ENCODE data around the gene TPRG1L. TPM values are rescaled to one million over a fixed set of nuclear protein-coding genes. Genes with fewer than 3 reads are reported as not detected.

The TPRG1L gene
- total and polyA plus RNA-seq, 2 experiments from 2014 or later: 6.2 to 20.3 TPM

DNA sequence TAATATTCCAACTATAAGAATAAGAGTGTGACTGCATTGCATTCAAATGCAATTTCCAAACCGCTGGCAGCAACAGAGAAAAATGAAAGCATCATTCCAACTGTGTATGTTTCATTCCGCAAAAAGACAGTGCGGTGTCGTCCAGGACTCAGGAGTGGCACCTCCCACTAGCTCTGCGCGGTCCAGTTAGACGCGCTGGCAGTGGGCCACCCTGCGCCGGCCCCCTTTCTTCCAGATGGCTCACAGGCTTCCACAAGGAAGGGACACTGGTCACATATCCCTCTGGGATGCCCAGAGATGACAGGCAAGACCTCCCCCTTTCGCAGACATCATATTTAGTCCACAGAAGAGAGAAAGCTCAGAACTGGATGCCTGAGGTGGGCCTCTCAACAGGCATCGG, 13.2 kb downstream of the TPRG1L start:
- Histone ChIP-seq H4K20me1 (replicated peaks; ENCODE audit: insufficient read depth) (no peaks in the 10 kb centered on the region), H3K27ac (ENCODE audit: low read depth) (no peak overlapping the region), H3K4me2 (no peak overlapping the region), H3K4me1 (ENCODE audit: insufficient read depth) (no peaks in the 10 kb centered on the region), H3K9me2 (ENCODE audit: insufficient read depth) (no peaks in the 10 kb centered on the region), H2AFZ (no peak overlapping the region), H3K27me3 (ENCODE audit: insufficient read depth) (no peaks in the 10 kb centered on the region), H3K79me2 (replicated peaks; ENCODE audit: insufficient read depth) (peaks cover 8% of the 10 kb centered on the region; the same call in 1 of the 2 replicates), H3K36me3 (ENCODE audit: insufficient read depth) (peaks cover 13% of the 10 kb centered on the region; the same call in 1 of the 2 replicates), H3F3A (replicated peaks; ENCODE audit: low read depth) (no peaks in the 10 kb centered on the region; the same call in 1 of the 2 replicates), H3K4me3 (no peak overlapping the region)
- no peaks in the 10 kb centered on the region for H3K27me3 Mint-ChIP-seq (ENCODE audit: insufficient read depth, low read depth, poor library complexity)
- H3K4me3 Mint-ChIP-seq: no peak overlapping the region
- TF ChIP-seq, protein P1, sequence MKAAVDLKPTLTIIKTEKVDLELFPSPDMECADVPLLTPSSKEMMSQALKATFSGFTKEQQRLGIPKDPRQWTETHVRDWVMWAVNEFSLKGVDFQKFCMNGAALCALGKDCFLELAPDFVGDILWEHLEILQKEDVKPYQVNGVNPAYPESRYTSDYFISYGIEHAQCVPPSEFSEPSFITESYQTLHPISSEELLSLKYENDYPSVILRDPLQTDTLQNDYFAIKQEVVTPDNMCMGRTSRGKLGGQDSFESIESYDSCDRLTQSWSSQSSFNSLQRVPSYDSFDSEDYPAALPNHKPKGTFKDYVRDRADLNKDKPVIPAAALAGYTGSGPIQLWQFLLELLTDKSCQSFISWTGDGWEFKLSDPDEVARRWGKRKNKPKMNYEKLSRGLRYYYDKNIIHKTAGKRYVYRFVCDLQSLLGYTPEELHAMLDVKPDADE (IDR thresholded peaks at IDR 0.05): no peak
- TF ChIP-seq EZH2phosphoT487 (IDR thresholded peaks at IDR 0.05; ENCODE audit: unreplicated experiment) (no peak), ZNF331 (CRISPR knock-in tag; IDR thresholded peaks at IDR 0.05; ENCODE audit: low read depth) (no peak), STAT1 (IDR thresholded peaks at IDR 0.05; ENCODE audit: unreplicated experiment) (no peak), NANOG (IDR thresholded peaks at IDR 0.05; ENCODE audit: borderline replicate concordance) (no peak), JUNB (IDR thresholded peaks at IDR 0.05; ENCODE audit: unreplicated experiment) (no peak), EZH2 (IDR thresholded peaks at IDR 0.05; ENCODE audit: low read depth, unreplicated experiment) (no peak), POLR2AphosphoS5 (IDR thresholded peaks at IDR 0.05; ENCODE audit: low read depth) (no peak), ZNF114 (CRISPR knock-in tag; IDR thresholded peaks at IDR 0.05) (no peak), CREB1 (CRISPR knock-in tag; IDR thresholded peaks at IDR 0.05; ENCODE audit: low read depth) (no peak)
- TF ChIP-seq, protein P2, sequence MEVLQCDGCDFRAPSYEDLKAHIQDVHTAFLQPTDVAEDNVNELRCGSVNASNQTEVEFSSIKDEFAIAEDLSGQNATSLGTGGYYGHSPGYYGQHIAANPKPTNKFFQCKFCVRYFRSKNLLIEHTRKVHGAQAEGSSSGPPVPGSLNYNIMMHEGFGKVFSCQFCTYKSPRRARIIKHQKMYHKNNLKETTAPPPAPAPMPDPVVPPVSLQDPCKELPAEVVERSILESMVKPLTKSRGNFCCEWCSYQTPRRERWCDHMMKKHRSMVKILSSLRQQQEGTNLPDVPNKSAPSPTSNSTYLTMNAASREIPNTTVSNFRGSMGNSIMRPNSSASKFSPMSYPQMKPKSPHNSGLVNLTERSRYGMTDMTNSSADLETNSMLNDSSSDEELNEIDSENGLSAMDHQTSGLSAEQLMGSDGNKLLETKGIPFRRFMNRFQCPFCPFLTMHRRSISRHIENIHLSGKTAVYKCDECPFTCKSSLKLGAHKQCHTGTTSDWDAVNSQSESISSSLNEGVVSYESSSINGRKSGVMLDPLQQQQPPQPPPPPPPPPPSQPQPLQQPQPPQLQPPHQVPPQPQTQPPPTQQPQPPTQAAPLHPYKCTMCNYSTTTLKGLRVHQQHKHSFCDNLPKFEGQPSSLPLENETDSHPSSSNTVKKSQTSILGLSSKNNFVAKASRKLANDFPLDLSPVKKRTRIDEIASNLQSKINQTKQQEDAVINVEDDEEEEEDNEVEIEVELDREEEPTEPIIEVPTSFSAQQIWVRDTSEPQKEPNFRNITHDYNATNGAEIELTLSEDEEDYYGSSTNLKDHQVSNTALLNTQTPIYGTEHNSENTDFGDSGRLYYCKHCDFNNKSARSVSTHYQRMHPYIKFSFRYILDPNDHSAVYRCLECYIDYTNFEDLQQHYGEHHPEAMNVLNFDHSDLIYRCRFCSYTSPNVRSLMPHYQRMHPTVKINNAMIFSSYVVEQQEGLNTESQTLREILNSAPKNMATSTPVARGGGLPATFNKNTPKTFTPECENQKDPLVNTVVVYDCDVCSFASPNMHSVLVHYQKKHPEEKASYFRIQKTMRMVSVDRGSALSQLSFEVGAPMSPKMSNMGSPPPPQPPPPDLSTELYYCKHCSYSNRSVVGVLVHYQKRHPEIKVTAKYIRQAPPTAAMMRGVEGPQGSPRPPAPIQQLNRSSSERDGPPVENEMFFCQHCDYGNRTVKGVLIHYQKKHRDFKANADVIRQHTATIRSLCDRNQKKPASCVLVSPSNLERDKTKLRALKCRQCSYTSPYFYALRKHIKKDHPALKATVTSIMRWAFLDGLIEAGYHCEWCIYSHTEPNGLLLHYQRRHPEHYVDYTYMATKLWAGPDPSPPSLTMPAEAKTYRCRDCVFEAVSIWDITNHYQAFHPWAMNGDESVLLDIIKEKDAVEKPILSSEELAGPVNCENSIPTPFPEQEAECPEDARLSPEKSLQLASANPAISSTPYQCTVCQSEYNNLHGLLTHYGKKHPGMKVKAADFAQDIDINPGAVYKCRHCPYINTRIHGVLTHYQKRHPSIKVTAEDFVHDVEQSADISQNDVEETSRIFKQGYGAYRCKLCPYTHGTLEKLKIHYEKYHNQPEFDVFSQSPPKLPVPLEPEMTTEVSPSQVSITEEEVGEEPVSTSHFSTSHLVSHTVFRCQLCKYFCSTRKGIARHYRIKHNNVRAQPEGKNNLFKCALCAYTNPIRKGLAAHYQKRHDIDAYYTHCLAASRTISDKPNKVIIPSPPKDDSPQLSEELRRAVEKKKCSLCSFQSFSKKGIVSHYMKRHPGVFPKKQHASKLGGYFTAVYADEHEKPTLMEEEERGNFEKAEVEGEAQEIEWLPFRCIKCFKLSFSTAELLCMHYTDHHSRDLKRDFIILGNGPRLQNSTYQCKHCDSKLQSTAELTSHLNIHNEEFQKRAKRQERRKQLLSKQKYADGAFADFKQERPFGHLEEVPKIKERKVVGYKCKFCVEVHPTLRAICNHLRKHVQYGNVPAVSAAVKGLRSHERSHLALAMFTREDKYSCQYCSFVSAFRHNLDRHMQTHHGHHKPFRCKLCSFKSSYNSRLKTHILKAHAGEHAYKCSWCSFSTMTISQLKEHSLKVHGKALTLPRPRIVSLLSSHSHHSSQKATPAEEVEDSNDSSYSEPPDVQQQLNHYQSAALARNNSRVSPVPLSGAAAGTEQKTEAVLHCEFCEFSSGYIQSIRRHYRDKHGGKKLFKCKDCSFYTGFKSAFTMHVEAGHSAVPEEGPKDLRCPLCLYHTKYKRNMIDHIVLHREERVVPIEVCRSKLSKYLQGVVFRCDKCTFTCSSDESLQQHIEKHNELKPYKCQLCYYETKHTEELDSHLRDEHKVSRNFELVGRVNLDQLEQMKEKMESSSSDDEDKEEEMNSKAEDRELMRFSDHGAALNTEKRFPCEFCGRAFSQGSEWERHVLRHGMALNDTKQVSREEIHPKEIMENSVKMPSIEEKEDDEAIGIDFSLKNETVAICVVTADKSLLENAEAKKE (CRISPR knock-in tag; IDR thresholded peaks at IDR 0.05): no peak
- TF ChIP-seq, protein P3, sequence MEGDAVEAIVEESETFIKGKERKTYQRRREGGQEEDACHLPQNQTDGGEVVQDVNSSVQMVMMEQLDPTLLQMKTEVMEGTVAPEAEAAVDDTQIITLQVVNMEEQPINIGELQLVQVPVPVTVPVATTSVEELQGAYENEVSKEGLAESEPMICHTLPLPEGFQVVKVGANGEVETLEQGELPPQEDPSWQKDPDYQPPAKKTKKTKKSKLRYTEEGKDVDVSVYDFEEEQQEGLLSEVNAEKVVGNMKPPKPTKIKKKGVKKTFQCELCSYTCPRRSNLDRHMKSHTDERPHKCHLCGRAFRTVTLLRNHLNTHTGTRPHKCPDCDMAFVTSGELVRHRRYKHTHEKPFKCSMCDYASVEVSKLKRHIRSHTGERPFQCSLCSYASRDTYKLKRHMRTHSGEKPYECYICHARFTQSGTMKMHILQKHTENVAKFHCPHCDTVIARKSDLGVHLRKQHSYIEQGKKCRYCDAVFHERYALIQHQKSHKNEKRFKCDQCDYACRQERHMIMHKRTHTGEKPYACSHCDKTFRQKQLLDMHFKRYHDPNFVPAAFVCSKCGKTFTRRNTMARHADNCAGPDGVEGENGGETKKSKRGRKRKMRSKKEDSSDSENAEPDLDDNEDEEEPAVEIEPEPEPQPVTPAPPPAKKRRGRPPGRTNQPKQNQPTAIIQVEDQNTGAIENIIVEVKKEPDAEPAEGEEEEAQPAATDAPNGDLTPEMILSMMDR (conservative IDR thresholded peaks at IDR 0.05; ENCODE audit: low read depth in 2 of 2): no peak
- TF ChIP-seq, protein P4, sequence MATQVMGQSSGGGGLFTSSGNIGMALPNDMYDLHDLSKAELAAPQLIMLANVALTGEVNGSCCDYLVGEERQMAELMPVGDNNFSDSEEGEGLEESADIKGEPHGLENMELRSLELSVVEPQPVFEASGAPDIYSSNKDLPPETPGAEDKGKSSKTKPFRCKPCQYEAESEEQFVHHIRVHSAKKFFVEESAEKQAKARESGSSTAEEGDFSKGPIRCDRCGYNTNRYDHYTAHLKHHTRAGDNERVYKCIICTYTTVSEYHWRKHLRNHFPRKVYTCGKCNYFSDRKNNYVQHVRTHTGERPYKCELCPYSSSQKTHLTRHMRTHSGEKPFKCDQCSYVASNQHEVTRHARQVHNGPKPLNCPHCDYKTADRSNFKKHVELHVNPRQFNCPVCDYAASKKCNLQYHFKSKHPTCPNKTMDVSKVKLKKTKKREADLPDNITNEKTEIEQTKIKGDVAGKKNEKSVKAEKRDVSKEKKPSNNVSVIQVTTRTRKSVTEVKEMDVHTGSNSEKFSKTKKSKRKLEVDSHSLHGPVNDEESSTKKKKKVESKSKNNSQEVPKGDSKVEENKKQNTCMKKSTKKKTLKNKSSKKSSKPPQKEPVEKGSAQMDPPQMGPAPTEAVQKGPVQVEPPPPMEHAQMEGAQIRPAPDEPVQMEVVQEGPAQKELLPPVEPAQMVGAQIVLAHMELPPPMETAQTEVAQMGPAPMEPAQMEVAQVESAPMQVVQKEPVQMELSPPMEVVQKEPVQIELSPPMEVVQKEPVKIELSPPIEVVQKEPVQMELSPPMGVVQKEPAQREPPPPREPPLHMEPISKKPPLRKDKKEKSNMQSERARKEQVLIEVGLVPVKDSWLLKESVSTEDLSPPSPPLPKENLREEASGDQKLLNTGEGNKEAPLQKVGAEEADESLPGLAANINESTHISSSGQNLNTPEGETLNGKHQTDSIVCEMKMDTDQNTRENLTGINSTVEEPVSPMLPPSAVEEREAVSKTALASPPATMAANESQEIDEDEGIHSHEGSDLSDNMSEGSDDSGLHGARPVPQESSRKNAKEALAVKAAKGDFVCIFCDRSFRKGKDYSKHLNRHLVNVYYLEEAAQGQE (IDR thresholded peaks at IDR 0.05; ENCODE audit: unreplicated experiment): no peak
- H3K36me3 Mint-ChIP-seq (ENCODE audit: low read depth): peaks cover 32% of the 10 kb centered on the region
- H3K4me1 Mint-ChIP-seq: 0 out of 3 replicates have a peak, but pooled peaks cover under 1% of the 10 kb centered on the region
- no peak overlapping the region for H3K27ac Mint-ChIP-seq
- DNase-seq (ENCODE audit: low spot score) (no peak), ATAC-seq (no peak)
- no peaks in the 10 kb centered on the region for H3K9me3 Mint-ChIP-seq
